GM21529 (cell line): ENCODE measurements around the gene GNAZ.

Source experiments
- ATAC-seq: cut with Tn5 transposase; IDR thresholded peaks from one replicate; pipeline ENCODE4 v1.9.1; 2021; ENCODE audit not compliant: unreplicated experiment

The GNAZ gene

GRCh38 chr22:23105919-23106318 lies 35.6 kb downstream of the GNAZ start:
- ATAC-seq: no peak

DNA sequence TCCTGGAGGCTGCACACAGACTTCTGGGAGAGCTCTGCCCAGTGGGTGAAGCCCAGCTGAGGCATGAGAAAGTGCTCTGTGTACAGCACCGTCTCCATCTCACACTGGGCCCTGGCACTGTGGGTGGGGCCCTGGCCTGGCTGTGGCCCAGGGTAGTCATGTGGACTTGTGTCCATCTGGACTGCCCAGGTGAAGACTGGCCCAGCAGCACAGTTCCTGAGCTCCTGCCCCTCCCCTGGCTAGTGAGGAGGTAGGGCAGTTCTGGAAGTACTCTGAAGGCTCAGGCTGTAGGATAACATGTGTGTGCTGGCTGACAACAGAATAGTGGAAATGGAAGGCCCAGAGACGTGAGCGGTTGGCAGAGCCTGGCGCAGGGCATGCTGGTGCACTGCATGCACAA lies 36.0 kb downstream of the GNAZ start:
- ATAC-seq: no peak

GRCh38 chr22:23106906-23107367 lies 36.6 kb downstream of the GNAZ start:
- ATAC-seq: no peak

GRCh38 chr22:23107487-23108248 lies 37.3 kb downstream of the GNAZ start:
- no peak for ATAC-seq

GRCh38 chr22:23108249-23109078 lies 38.1 kb downstream of the GNAZ start:
- ATAC-seq: no peak

- no peak for ATAC-seq
Observed at GRCh38 chr22:23109079-23109347, 38.7 kb downstream of the GNAZ start.

- no peak for ATAC-seq
Observed at GRCh38 chr22:23109441-23109978, 39.2 kb downstream of the GNAZ start.

DNA sequence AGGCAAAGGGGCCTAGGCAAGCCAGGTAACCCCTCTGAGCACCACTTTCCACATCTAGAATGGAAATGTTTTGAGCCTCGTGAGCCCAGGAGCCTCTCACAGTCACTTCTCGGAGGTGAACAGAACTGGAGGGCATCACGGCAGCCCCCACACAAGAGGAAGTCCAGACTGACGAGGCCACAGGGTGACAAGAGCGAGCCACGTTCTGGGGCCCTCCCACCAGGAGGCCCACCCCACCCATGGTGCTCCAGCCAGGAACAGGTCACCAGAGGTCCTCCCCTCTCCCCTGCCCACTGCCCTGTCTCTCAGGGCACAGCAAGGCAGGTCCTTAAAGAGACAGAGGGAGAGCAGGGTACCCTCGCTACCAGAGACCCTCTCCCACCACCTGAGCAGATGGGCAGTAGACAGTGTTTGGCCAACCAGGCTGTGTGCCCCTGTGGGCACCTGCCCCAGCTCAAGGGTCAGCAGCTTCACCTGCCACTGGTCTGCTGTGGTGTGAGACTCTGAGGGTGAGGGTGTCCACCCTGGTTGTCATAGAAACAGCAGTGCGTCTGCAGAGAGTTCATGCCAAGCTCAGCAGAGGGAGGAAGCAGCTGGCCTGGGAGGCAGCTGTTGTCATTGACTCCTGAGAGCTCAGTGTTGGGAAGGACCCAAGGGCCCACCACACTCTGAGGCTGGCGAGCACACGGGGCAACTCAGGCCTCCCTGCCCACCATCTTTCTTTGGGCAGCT lies 40.0 kb downstream of the GNAZ start:
- ATAC-seq: no peak

DNA sequence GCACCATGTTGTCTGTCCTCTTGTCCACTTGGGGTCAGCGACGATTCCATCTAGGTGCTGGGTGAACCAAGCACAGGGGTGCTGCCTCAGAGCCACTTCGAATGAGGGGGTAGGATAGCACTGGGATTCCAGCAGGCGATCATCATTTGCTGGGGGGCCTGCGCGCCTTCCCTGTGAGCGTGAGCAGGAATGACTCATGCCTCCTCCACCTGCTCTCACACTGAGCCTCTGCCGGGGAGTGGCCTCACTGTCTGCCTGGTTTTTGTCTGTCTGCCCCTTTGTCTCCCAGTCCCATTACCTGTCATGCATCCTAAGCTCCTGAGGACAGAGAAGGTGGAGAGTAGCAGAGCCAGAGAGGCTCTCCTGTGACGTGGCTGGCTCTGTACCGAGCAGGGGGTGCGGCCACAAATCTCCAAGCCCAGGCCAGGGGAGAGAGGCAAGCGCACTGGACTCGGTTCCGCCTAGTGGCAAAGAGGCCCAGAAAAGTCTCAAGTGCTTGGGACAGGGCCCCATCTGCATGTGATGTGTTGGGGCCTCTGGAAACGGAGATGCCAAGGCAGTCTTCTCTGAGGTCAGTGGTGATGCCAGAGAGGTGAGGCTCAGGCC lies 40.7 kb downstream of the GNAZ start:
- ATAC-seq: no peak

- ATAC-seq: no peak
Observed at GRCh38 chr22:23112472-23113012, 42.2 kb downstream of the GNAZ start.

DNA sequence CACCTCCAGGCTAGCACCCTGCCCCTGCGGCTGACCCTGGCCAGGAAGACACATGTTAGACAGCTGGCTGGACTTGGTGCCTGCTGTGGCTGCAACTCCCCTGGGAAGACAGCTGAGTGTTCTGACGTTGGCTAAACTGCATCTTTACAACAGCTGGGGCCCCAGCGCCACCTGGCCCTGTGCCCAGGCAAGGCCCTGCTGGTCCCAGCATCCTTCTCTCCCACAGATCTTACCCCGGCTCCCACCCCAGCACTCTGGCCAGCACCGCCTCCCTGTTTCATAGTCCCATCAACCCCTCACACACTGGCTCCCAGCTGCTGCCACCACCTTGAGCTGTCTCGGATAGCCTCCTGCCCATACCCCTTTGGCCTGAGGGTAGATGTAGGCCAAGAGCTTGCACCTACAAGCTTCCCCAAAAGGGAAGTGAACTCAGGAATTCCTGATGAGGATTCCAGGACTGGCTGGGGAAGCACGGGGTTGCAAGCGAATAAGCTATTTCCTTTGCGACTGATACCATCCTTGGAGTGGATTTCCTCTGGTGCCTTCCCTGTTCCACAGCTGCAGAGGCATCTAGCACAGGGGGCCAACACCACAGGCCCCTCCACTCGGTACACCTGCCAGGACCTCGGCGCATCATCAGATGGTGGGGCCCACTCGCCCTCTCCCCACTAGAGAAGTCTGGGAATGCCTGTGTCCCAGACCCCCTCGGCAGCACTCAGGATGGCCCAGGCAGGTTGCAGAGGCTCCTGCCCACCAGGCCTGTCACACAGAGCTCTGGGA lies 42.9 kb downstream of the GNAZ start:
- ATAC-seq: no peak

DNA sequence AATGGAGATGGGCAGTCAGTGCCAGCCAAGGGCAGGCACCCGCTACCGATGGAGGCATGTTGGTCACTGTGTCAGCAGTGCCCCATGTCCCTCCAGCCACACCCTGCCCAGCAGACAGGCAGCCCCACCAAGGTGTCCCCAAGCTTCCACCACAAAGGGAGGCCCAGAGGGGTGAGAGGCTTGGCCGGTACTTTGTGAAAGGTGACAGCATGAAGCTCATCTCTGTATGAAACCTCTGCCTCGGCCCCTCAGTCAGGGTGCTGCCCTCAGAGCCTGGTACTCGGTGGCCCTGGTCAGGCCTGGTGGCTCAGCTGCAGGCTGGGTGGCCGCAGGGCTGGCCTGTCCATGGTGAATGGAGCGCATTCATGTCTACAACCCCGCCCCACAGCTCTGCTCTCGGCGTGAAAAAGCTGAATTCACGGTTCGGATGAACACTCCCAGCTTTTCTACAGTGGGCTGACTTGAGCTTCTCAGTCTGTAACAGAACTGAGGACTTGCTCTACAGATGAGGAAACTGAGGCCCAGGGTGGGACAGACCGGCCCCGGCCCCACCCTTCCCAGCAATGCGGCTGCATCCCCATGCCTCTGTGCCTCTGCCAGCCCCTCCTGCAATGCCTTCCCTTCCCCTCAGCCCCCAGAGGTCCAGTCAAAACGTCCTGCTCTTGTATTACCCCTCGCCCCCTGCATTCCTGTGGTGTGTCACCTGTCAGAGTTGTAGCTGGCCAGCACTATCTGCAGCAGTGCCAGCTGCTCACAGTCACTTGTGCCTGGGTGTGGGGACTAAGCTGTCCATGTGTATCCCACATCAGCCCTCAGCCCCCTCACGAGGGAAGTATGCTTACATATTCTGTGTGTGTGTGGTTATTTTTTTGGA lies 43.8 kb downstream of the GNAZ start:
- no peak for ATAC-seq

DNA sequence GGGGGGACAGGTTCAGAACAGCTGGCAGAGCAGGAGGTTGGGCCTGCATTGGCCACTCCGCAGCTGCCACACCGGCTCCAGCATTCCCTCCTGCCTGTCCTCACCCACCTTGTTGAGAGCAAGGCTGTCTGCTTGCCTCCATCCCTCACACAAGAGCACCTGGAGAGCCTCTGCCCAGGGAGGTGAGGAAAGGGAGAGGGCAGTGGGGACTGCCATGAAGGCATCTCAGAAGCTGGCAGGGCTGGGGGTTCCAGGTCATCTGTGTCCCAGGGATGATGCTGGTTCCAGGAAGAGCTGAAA lies 44.4 kb downstream of the GNAZ start:
- ATAC-seq: no peak

- no peak for ATAC-seq
Observed at GRCh38 chr22:23115369-23115768, 45.0 kb downstream of the GNAZ start.

DNA sequence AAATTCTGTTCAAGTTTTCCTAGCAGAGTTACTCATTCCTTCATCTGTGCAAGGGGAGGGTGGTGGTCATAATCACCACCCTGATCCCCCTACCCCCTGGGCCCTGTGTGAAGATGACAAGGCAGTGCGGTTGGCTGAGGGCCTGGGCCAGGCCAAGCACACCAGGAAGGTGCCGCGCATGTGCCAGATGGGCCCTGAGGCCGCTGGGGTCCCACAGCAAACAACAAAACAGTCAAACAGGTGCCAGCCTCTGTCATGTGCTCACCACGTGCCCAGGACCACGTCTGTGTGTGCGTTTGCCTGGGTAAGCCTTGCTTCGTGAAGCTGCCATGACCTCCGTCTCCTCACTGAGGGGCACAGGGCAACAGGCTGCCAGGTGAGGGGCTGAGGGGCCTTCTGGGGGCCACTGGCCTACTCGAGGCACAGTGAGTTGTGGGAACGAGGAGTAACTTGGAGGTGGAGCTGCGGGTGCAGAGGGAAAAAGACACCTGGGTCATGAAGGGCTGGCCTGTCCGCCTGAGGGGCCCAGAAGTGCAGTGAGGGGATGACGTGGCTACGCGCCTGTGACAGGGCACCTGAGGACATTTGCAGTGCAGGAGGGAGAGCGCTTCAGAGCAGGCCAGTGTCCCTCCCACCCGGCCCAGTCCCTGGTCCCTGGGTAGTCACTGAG lies 45.6 kb downstream of the GNAZ start:
- no peak for ATAC-seq

DNA sequence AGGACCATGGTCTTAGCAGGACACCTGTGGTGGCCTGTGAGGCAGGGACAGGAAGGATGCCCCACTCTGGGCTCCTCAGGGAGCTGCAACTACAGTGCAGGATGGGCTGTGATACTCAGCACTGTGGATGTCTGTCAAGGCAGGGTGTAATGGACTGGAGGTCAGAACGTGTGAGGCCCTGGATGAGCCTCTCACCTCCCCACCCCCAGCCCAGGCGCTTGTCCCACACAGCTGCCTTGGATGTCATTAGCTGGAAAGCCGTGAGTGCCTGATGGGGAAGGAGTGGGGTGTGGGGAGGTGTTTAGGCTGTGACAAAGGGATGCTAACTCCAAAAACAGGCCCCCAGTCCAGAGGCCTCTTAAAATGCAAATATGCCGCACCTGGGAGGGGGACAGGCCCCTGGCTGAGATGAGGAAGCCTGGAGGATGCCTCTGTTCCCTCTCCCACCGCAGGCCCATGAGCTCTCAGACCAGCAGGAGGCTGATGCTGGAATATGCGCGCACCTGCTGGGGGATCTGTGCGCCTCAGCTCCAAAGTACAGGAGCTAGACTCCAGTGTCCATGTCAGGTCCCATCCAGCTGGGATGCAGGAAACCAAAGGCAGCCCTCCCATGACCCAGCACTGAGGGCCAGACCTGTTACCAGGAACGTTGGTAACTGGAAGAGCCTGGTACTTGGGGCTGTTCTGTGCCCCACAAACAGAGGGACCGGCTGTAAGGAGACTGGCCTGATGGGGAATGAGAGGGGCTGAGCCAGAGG lies 46.4 kb downstream of the GNAZ start:
- no peak for ATAC-seq

GRCh38 chr22:23117275-23117674 lies 47.0 kb downstream of the GNAZ start:
- ATAC-seq: no peak
